ENCODE measurements around the gene INTS4.
"Not testable (repeated sequence)": the region's sequence is repeated elsewhere in the genome, so short reads cannot be mapped to it uniquely, and the experiment has no call there.

INTS4 gene

DNA sequence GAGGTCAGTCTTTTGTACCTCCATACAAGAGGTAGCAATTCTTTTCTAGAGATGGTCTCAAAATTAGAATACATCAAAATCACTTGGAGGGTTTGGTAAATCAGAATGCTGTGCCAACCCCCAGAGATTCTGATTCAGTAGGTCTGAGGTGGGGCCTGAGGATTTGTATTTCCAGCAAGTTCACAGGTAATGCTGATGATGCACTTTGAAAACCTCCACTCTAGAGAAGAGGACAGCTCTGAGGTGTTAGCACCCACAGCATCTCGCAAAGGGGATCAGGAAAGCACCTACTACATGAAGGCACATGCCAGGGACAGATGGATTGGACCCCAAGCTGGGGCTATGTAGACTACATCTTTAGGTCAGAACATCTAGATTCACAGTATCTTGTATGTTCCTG lies 21.4 kb upstream of the INTS4 start:
- Histone ChIP-seq H3K4me1 (ENCODE audit: control insufficient read depth in 2 of 2, insufficient read depth in 1 of 2, low read depth in 1 of 2, low read length in 2 of 2) (peaks cover 2 to 10% of the 10 kb centered on the region in 2 donors), H2BK120ac (ENCODE audit: low read depth, low read length) (no peak overlapping the region), H3K14ac (ENCODE audit: low read length) (no peak overlapping the region), H3K18ac (ENCODE audit: low read length) (no peak overlapping the region), H3K23ac (ENCODE audit: low read depth, low read length, poor library complexity) (no peak overlapping the region), H2BK12ac (ENCODE audit: low read length) (no peak overlapping the region), H2AFZ (ENCODE audit: low read length) (no peak overlapping the region), H2BK15ac (ENCODE audit: low read length) (no peak overlapping the region), H3K4ac (ENCODE audit: low read length) (no peak overlapping the region), H2AK5ac (ENCODE audit: low read depth, low read length) (no peak overlapping the region), H4K91ac (ENCODE audit: low read depth, low read length, poor library complexity) (no peak overlapping the region), H3K36me3 (replicated peaks in 1 of 2; ENCODE audit: control insufficient read depth in 2 of 2, insufficient read depth in 2 of 2, low read length in 2 of 2) (peaks cover 0 to 3% of the 10 kb centered on the region in 2 donors), H3K27me3 (ENCODE audit: control insufficient read depth in 3 of 3, insufficient read depth in 3 of 3, low read depth in 1 of 3, low read length in 3 of 3) (peaks cover 0 to 6% (median 0%) of the 10 kb centered on the region in 3 experiments), H2BK5ac (ENCODE audit: low read length) (no peak overlapping the region), H3K27ac (replicated peaks; ENCODE audit: low read length) (no peak overlapping the region), H3K4me3 (ENCODE audit: low read length in 2 of 2) (no peak overlapping the region), H3K9ac (ENCODE audit: low read depth, low read length, poor library complexity) (no peak overlapping the region), H3K4me2 (ENCODE audit: insufficient read depth, low read length, poor library complexity, severe bottlenecking) (no peak overlapping the region), H4K8ac (ENCODE audit: low read depth, low read length) (no peak overlapping the region), H3K9me3 (replicated peaks in 1 of 2; ENCODE audit: control insufficient read depth in 2 of 2, insufficient read depth in 1 of 2, low read depth in 1 of 2, low read length in 2 of 2) (peaks cover 0 to 2% of the 10 kb centered on the region in 2 donors), H3K79me1 (ENCODE audit: low read depth, low read length) (no peaks in the 10 kb centered on the region)
- no CpG with 5 or more reads among the region's 1 CpG for WGBS, 2 donors (ENCODE audit: extremely low coverage in 2 of 2, insufficient read length in 2 of 2, insufficient replicate concordance in 1 of 2)
- no peak for DNase-seq (ENCODE audit: low spot score)

DNA sequence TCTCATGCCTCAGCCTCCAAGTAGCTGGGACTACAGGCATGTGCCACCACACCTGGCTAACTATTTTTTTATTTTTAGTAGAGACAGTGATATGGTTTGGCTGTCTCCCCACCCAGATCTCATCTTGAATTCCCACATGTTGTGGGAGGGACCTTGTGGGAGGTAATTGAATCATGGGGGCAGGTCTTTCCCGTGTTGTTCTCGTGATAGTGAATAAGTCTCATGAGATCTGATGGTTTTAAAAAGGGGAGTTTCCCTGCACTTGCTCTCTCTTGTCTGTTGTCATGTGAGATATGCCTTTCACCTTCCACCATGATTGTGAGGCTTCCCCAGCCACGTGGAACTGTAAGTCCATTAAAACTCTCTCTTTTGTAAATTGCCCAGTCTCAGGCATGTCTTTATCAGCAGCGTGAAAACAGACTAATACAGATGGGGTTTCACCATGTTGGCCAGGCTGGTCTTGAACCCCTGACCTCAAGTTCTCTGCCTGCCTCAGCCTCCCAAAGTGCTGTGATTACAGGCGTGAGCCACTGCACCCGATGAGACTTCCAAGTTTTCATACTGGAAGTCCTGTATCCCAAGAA lies 20.6 kb upstream of the INTS4 start:
- not testable (repeated sequence) for H2AFZ ChIP-seq (ENCODE audit: low read length); H3K9ac ChIP-seq (ENCODE audit: low read depth, low read length, poor library complexity); H2AK5ac ChIP-seq (ENCODE audit: low read depth, low read length); H2BK5ac ChIP-seq (ENCODE audit: low read length); H3K4ac ChIP-seq (ENCODE audit: low read length); H3K27ac ChIP-seq (replicated peaks; ENCODE audit: low read length); H3K27me3 ChIP-seq (ENCODE audit: control insufficient read depth in 3 of 3, insufficient read depth in 3 of 3, low read depth in 1 of 3, low read length in 3 of 3); H2BK15ac ChIP-seq (ENCODE audit: low read length); H3K79me1 ChIP-seq (ENCODE audit: low read depth, low read length); H3K23ac ChIP-seq (ENCODE audit: low read depth, low read length, poor library complexity); H3K18ac ChIP-seq (ENCODE audit: low read length); H2BK120ac ChIP-seq (ENCODE audit: low read depth, low read length); H4K8ac ChIP-seq (ENCODE audit: low read depth, low read length); DNase-seq (ENCODE audit: low spot score); H3K14ac ChIP-seq (ENCODE audit: low read length); H3K9me3 ChIP-seq (replicated peaks in 1 of 2; ENCODE audit: control insufficient read depth in 2 of 2, insufficient read depth in 1 of 2, low read depth in 1 of 2, low read length in 2 of 2); H3K4me3 ChIP-seq (ENCODE audit: low read length in 2 of 2); H3K36me3 ChIP-seq (replicated peaks in 1 of 2; ENCODE audit: control insufficient read depth in 2 of 2, insufficient read depth in 2 of 2, low read length in 2 of 2); H3K4me1 ChIP-seq (ENCODE audit: control insufficient read depth in 2 of 2, insufficient read depth in 1 of 2, low read depth in 1 of 2, low read length in 2 of 2); H3K4me2 ChIP-seq (ENCODE audit: insufficient read depth, low read length, poor library complexity, severe bottlenecking); H2BK12ac ChIP-seq (ENCODE audit: low read length); H4K91ac ChIP-seq (ENCODE audit: low read depth, low read length, poor library complexity)
- no CpG with 5 or more reads among the region's 6 CpGs for WGBS, 2 donors (ENCODE audit: extremely low coverage in 2 of 2, insufficient read length in 2 of 2, insufficient replicate concordance in 1 of 2)

DNA sequence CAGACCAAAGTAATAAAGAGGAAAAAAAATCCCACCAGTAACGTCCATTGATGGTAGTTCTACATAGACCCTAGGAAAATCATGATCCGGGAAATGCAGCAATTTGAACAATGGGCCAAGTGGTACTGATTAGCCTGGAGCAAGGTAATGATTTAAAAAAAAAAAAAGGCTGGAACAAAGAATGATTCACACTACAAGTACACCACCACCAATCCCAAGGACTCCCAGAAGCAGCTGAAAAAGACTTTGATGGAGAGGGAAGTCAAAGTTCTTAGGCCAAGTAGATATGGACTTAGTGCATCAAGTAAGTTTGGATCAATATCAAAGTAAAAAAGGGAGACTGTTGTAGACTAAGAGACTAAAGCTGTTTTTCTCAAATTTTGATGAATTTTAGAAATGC lies 16.8 kb upstream of the INTS4 start:
- Histone ChIP-seq H3K27me3 (ENCODE audit: control insufficient read depth in 3 of 3, insufficient read depth in 3 of 3, low read depth in 1 of 3, low read length in 3 of 3) (peaks cover 0 to 8% (median 0%) of the 10 kb centered on the region in 3 experiments), H2BK15ac (ENCODE audit: low read length) (no peak overlapping the region), H2BK120ac (ENCODE audit: low read depth, low read length) (no peak overlapping the region), H4K91ac (ENCODE audit: low read depth, low read length, poor library complexity) (no peak overlapping the region), H3K14ac (ENCODE audit: low read length) (no peak overlapping the region), H3K4ac (ENCODE audit: low read length) (no peak overlapping the region), H2BK5ac (ENCODE audit: low read length) (no peak overlapping the region), H3K4me2 (ENCODE audit: insufficient read depth, low read length, poor library complexity, severe bottlenecking) (no peak overlapping the region), H3K9ac (ENCODE audit: low read depth, low read length, poor library complexity) (no peak overlapping the region), H4K8ac (ENCODE audit: low read depth, low read length) (no peak overlapping the region), H2BK12ac (ENCODE audit: low read length) (no peak overlapping the region), H3K9me3 (replicated peaks in 1 of 2; ENCODE audit: control insufficient read depth in 2 of 2, insufficient read depth in 1 of 2, low read depth in 1 of 2, low read length in 2 of 2) (no peaks in the 10 kb centered on the region), H3K23ac (ENCODE audit: low read depth, low read length, poor library complexity) (no peak overlapping the region), H2AFZ (ENCODE audit: low read length) (no peak overlapping the region), H3K36me3 (replicated peaks in 1 of 2; ENCODE audit: control insufficient read depth in 2 of 2, insufficient read depth in 2 of 2, low read length in 2 of 2) (no peaks in the 10 kb centered on the region), H2AK5ac (ENCODE audit: low read depth, low read length) (no peak overlapping the region), H3K27ac (replicated peaks; ENCODE audit: low read length) (no peak overlapping the region), H3K79me1 (ENCODE audit: low read depth, low read length) (no peaks in the 10 kb centered on the region), H3K4me1 (ENCODE audit: control insufficient read depth in 2 of 2, insufficient read depth in 1 of 2, low read depth in 1 of 2, low read length in 2 of 2) (no peaks in the 10 kb centered on the region), H3K18ac (ENCODE audit: low read length) (no peak overlapping the region), H3K4me3 (ENCODE audit: low read length in 2 of 2) (no peak overlapping the region)
- no CpG with 5 or more reads among the region's 2 CpGs for WGBS, 2 donors (ENCODE audit: extremely low coverage in 2 of 2, insufficient read length in 2 of 2, insufficient replicate concordance in 1 of 2)
- DNase-seq (ENCODE audit: low spot score): no peak

DNA sequence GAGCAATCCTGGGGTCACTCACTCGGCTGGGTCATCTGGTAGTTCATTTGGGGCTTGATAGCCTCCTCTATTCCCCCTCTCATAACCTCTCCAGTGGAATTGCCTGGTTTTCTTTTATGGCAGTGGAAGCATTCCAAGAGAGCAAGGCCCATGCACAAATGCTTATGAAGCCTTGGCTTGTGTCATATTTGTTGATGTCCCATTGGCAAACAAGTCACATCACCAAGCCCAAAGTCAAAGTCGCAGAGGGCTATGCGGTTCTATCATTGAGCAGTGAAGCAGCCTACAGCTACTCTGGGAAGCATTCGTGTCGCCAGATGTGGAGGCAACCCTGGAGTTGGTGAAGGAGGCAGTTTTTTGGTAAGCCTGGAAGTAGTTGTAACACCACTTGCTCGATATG lies 16.3 kb upstream of the INTS4 start:
- Histone ChIP-seq H3K27me3 (ENCODE audit: control insufficient read depth in 3 of 3, insufficient read depth in 3 of 3, low read depth in 1 of 3, low read length in 3 of 3) (peaks cover 0 to 8% (median 0%) of the 10 kb centered on the region in 3 experiments), H3K4me2 (ENCODE audit: insufficient read depth, low read length, poor library complexity, severe bottlenecking) (no peak overlapping the region), H2AFZ (ENCODE audit: low read length) (no peak overlapping the region), H2BK120ac (ENCODE audit: low read depth, low read length) (no peak overlapping the region), H3K36me3 (replicated peaks in 1 of 2; ENCODE audit: control insufficient read depth in 2 of 2, insufficient read depth in 2 of 2, low read length in 2 of 2) (no peaks in the 10 kb centered on the region), H3K4me3 (ENCODE audit: low read length in 2 of 2) (no peak overlapping the region), H2AK5ac (ENCODE audit: low read depth, low read length) (no peak overlapping the region), H3K14ac (ENCODE audit: low read length) (no peak overlapping the region), H3K4me1 (ENCODE audit: control insufficient read depth in 2 of 2, insufficient read depth in 1 of 2, low read depth in 1 of 2, low read length in 2 of 2) (no peaks in the 10 kb centered on the region), H3K23ac (ENCODE audit: low read depth, low read length, poor library complexity) (no peak overlapping the region), H3K9ac (ENCODE audit: low read depth, low read length, poor library complexity) (no peak overlapping the region), H3K18ac (ENCODE audit: low read length) (no peak overlapping the region), H2BK5ac (ENCODE audit: low read length) (no peak overlapping the region), H3K79me1 (ENCODE audit: low read depth, low read length) (no peaks in the 10 kb centered on the region), H3K9me3 (replicated peaks in 1 of 2; ENCODE audit: control insufficient read depth in 2 of 2, insufficient read depth in 1 of 2, low read depth in 1 of 2, low read length in 2 of 2) (no peaks in the 10 kb centered on the region), H2BK12ac (ENCODE audit: low read length) (no peak overlapping the region), H4K8ac (ENCODE audit: low read depth, low read length) (no peak overlapping the region), H3K27ac (replicated peaks; ENCODE audit: low read length) (no peak overlapping the region), H2BK15ac (ENCODE audit: low read length) (no peak overlapping the region), H3K4ac (ENCODE audit: low read length) (no peak overlapping the region), H4K91ac (ENCODE audit: low read depth, low read length, poor library complexity) (no peak overlapping the region)
- no CpG with 5 or more reads among the region's 6 CpGs for WGBS, 2 donors (ENCODE audit: extremely low coverage in 2 of 2, insufficient read length in 2 of 2, insufficient replicate concordance in 1 of 2)
- DNase-seq (ENCODE audit: low spot score): no peak

Data from neuronal stem cell (in vitro differentiated cells).